ENCODE measurements around the gene PHLDB2. TPM values are rescaled to one million over a fixed set of nuclear protein-coding genes. Genes with fewer than 3 reads are reported as not detected.

Gene PHLDB2
- total RNA-seq, 2 donors from 2014 or later: 25.9 to 26.4 TPM

DNA sequence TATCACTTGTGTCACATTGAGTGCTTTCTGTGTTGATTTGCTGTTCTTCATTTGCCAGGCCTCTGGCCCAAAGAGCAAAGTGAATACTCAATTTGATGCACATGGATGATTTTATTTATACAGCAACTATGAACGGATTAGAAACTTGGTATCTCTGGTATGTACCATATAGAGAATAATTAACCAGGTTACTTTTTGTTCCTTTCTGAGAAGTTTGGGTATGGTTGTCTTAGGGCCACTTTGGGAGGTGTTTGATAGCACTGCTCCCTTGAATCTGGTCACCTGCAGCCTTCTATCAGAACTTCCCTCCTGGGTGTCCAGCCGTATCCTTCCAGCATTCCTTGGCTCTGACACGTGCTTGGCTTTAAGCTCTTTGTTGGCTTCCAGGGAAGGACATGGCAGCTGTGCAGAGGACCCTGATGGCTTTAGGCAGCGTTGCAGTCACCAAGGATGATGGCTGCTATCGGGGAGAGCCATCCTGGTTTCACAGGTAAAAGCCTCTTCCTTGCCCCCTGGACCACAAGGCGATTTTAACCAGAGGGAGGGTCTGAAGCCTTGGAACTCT lies 152.4 kb downstream of the PHLDB2 start:
- Histone ChIP-seq H3K27me3 (no peaks in the 10 kb centered on the region), H3K9me3 (no peaks in the 10 kb centered on the region), H3K4me1 (peaks cover 7% of the 10 kb centered on the region), H3K36me3 (replicated peaks in 1 of 2; ENCODE audit: insufficient read depth in 1 of 2, low read depth in 2 of 2) (no peaks in the 10 kb centered on the region), H3K4me3 (no peak overlapping the region), H3K27ac (no peak overlapping the region)
- ATAC-seq (no peak), DNase-seq (no peak)
- intact Hi-C loops (cut with DNase I): no loop called here
- no peak for TF ChIP-seq POLR2A (IDR thresholded peaks at IDR 0.05)
- TF ChIP-seq, protein P1, sequence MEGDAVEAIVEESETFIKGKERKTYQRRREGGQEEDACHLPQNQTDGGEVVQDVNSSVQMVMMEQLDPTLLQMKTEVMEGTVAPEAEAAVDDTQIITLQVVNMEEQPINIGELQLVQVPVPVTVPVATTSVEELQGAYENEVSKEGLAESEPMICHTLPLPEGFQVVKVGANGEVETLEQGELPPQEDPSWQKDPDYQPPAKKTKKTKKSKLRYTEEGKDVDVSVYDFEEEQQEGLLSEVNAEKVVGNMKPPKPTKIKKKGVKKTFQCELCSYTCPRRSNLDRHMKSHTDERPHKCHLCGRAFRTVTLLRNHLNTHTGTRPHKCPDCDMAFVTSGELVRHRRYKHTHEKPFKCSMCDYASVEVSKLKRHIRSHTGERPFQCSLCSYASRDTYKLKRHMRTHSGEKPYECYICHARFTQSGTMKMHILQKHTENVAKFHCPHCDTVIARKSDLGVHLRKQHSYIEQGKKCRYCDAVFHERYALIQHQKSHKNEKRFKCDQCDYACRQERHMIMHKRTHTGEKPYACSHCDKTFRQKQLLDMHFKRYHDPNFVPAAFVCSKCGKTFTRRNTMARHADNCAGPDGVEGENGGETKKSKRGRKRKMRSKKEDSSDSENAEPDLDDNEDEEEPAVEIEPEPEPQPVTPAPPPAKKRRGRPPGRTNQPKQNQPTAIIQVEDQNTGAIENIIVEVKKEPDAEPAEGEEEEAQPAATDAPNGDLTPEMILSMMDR (IDR thresholded peaks at IDR 0.05): no peak
- 65 to 75% methylated on average over 6 of the region's 6 CpGs for WGBS, 2 donors

DNA sequence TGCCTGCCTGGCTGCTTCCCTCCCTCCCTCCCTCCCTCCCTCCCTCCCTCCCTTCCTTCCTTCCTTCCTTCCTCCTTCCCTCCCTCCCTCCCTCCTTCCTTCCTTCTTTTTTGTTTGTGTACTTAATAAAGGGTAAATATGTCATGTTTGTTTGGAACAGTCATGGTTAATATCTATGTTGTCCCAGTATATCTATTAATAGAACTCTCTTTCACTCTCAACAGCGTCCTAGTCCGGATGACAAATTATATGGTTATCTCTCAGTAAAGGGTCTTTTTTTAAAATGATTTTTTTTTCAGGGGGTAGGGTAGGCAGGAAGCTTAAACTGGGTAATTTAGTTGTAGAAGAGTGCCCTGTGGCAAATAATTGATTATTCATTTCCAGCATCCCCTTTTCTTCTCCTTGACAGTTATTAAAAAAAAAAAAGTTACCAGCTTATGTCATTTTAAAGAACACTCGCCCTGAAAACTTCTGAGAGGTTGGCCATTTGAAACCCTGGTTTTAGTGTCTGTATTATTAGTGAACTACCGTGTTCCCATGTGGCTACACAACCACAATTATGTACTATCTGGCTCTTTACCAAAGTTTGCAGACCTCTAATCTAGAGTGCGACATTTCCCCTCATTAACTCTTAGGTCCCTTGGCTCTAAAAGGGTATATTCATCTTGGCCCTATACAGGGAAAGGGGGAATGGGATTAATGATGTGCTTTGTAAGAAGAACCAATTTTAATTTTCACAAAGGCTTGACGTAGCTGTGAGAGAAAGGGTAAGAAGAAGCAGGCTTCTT lies 153.3 kb downstream of the PHLDB2 start:
- Histone ChIP-seq H3K36me3 (replicated peaks in 1 of 2; ENCODE audit: insufficient read depth in 1 of 2, low read depth in 2 of 2) (no peaks in the 10 kb centered on the region), H3K4me3 (no peak overlapping the region), H3K9me3 (no peaks in the 10 kb centered on the region), H3K27me3 (no peaks in the 10 kb centered on the region), H3K27ac (no peak overlapping the region), H3K4me1 (peaks cover 7% of the 10 kb centered on the region)
- DNase-seq: no peak
- intact Hi-C loops (cut with DNase I): no loop called here
- 44 to 59% methylated on average over 6 of the region's 6 CpGs for WGBS, 2 donors
- ATAC-seq: no peak
- TF ChIP-seq, protein P1 (IDR thresholded peaks at IDR 0.05): no peak
- TF ChIP-seq POLR2A (IDR thresholded peaks at IDR 0.05): no peak

DNA sequence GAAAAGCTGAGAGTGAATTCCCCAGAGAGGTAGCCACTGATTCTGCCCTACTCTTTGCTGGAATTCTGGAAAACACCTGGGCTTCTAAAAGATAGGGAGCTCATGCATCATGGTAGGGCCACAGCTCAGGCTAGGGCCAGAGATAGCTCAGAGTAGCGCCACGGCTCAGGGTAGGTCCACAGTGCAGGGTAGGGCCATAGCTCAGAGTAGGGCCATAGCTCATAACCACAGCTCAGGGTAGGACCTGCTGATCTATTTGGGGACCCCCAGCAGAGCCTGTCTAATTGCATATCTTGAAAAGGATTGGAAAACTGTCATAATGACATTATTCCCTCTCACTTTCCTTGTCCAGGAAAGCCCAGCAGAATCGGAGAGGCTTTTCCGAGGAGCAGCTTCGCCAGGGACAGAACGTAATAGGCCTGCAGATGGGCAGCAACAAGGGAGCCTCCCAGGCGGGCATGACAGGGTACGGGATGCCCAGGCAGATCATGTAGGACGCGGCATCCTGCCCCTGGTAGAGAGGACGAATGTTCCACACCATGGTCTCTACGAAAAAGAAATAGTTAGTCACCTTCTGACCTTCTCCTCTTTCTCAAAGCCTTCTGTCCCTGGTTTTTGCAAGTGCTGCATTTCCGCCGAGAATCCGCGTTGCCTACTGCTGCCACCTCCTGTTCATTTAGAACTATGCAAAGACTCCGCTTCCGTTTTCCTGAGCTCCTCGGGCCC lies 154.2 kb downstream of the PHLDB2 start:
- Histone ChIP-seq H3K9me3 (no peaks in the 10 kb centered on the region), H3K4me1 (peaks cover 7% of the 10 kb centered on the region), H3K27me3 (no peaks in the 10 kb centered on the region), H3K36me3 (replicated peaks in 1 of 2; ENCODE audit: insufficient read depth in 1 of 2, low read depth in 2 of 2) (no peaks in the 10 kb centered on the region), H3K4me3 (no peak overlapping the region), H3K27ac (no peak overlapping the region)
- WGBS, 2 donors: 10 to 32% methylated on average over 15 to 19 of the region's 19 CpGs
- peak; percentile 63 to 69 (median 65) for DNase-seq
- TF ChIP-seq POLR2A (IDR thresholded peaks at IDR 0.05): no peak
- TF ChIP-seq, protein P1 (IDR thresholded peaks at IDR 0.05): peak; percentile 29 to 82 (median 75)
- intact Hi-C loops (cut with DNase I): no loop called here
- peak; percentile 86 for ATAC-seq

DNA sequence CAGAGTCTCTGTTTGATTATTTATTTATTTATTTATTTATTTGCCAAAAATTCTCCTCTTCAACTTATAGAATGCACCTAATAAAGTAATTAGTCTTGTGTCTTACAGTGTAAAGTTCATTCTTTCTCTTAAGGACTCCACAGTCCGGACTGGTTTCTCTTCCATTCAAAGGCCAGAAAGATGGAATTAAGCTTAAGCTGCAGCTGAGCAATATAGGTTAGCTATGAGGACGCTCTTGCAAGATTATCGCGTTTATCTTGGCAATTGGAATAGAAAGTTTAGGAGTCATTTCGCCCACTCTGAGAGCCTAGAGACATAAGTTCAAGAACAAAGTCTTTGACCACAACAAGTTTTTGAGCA lies 154.7 kb downstream of the PHLDB2 start:
- no peak for DNase-seq
- Histone ChIP-seq H3K27me3 (no peaks in the 10 kb centered on the region), H3K27ac (no peak overlapping the region), H3K36me3 (replicated peaks in 1 of 2; ENCODE audit: insufficient read depth in 1 of 2, low read depth in 2 of 2) (no peaks in the 10 kb centered on the region), H3K9me3 (no peaks in the 10 kb centered on the region), H3K4me1 (peaks cover 7% of the 10 kb centered on the region), H3K4me3 (no peak overlapping the region)
- 28 to 37% methylated on average over 5 of the region's 5 CpGs for WGBS, 2 donors
- intact Hi-C loops (cut with DNase I): no loop called here
- TF ChIP-seq, protein P1 (IDR thresholded peaks at IDR 0.05): peak in 1 of 7 experiments; percentile 2
- TF ChIP-seq POLR2A (IDR thresholded peaks at IDR 0.05): no peak
- ATAC-seq: peak; percentile 43

Measured in body of pancreas (tissue), 4 donors.